SH-SY5Y (cell line): ENCODE results near the gene FKBP5.

ENCODE experiments used
- GATA2 ChIP-seq: IDR thresholded peaks from 2 replicates; pipeline ENCODE4 v1.6.1; 2011; ENCODE audit warnings: mild to moderate bottlenecking, low read depth, low read length
- GATA3 ChIP-seq: IDR thresholded peaks from 2 replicates; pipeline ENCODE4 v1.6.1; 2011; ENCODE audit warnings: low read depth, mild to moderate bottlenecking, low read length, moderate library complexity

GRCh38 chr6:35664945-35665344, 23.8 kb downstream of the FKBP5 start:
- TF ChIP-seq GATA3 = no peak
- TF ChIP-seq GATA2 = no peak
